ENCODE measurements around the gene SNCA.

SNCA gene

DNA sequence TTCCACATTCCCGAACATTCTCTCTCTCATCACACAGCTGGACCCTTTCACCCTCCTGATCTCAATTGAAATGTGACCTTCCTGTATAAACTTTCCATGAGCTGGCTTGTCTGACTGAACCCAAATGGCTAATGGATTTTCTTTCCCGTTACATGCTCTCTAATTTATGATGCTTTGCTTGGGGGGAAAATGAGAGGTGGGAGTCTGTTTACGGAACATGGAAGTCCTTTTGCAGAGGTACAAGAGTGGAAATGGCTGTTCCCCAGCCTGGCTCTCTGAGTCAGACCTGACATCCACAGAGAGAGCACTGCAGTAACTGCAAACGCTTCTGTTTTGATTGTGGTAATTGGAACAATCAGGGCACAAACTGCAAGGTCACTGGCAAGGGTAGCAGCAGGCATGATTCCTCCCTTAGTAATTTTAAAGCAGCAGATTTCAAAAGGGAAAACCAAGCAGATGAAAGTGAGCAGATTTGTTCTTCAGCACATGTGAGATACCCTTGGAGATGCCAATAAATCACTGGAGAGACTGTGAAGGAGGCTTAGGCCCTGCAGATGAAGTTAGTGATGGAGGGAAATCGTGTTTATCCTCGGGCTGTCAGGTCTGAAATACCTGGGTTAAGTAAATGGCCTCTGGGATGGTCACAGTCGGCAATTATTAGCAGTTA lies 83.9 kb downstream of the SNCA start (continued):
- TF ChIP-seq, protein P1, sequence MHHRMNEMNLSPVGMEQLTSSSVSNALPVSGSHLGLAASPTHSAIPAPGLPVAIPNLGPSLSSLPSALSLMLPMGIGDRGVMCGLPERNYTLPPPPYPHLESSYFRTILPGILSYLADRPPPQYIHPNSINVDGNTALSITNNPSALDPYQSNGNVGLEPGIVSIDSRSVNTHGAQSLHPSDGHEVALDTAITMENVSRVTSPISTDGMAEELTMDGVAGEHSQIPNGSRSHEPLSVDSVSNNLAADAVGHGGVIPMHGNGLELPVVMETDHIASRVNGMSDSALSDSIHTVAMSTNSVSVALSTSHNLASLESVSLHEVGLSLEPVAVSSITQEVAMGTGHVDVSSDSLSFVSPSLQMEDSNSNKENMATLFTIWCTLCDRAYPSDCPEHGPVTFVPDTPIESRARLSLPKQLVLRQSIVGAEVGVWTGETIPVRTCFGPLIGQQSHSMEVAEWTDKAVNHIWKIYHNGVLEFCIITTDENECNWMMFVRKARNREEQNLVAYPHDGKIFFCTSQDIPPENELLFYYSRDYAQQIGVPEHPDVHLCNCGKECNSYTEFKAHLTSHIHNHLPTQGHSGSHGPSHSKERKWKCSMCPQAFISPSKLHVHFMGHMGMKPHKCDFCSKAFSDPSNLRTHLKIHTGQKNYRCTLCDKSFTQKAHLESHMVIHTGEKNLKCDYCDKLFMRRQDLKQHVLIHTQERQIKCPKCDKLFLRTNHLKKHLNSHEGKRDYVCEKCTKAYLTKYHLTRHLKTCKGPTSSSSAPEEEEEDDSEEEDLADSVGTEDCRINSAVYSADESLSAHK (tag by site-specific recombination; IDR thresholded peaks at IDR 0.05), result no peak
- TF ChIP-seq ZNF184 (tag by site-specific recombination; IDR thresholded peaks at IDR 0.05) (no peak), ZNF747 (tag by site-specific recombination; IDR thresholded peaks at IDR 0.05) (no peak), ZNF830 (tag by site-specific recombination; IDR thresholded peaks at IDR 0.05; ENCODE audit: low read depth) (no peak), ZNF366 (tag by site-specific recombination; conservative IDR thresholded peaks at IDR 0.05) (no peak), GFI1B (tag by site-specific recombination; IDR thresholded peaks at IDR 0.05) (peak; percentile 21; the same call in 1 of the 2 replicates), ZNF521 (tag by site-specific recombination; IDR thresholded peaks at IDR 0.05) (no peak), ZNF23 (tag by site-specific recombination; IDR thresholded peaks at IDR 0.05; ENCODE audit: borderline replicate concordance) (no peak), FEZF1 (tag by site-specific recombination; IDR thresholded peaks at IDR 0.05) (peak; percentile 72), GLIS1 (tag by site-specific recombination; IDR thresholded peaks at IDR 0.05) (peak; percentile 40; the same call in 1 of the 2 replicates), ZNF416 (tag by site-specific recombination; IDR thresholded peaks at IDR 0.05) (no peak), ZNF624 (tag by site-specific recombination; IDR thresholded peaks at IDR 0.05) (no peak), ZNF792 (tag by site-specific recombination; IDR thresholded peaks at IDR 0.05) (no peak), GLI2 (tag by site-specific recombination; IDR thresholded peaks at IDR 0.05; ENCODE audit: borderline replicate concordance, low read depth) (no peak), ZNF670 (tag by site-specific recombination; IDR thresholded peaks at IDR 0.05; ENCODE audit: low read depth) (no peak), ZNF558 (tag by site-specific recombination; IDR thresholded peaks at IDR 0.05) (no peak), TRIM28 (IDR thresholded peaks at IDR 0.05; ENCODE audit: borderline replicate concordance, low read length) (peak; percentile 7), SP7 (tag by site-specific recombination; IDR thresholded peaks at IDR 0.05) (no peak), ZNF48 (tag by site-specific recombination; IDR thresholded peaks at IDR 0.05) (no peak), ZNF121 (tag by site-specific recombination; IDR thresholded peaks at IDR 0.05) (no peak), HOXD13 (CRISPR knock-in tag; IDR thresholded peaks at IDR 0.05; ENCODE audit: borderline replicate concordance) (no peak)
- TF ChIP-seq, protein P2, sequence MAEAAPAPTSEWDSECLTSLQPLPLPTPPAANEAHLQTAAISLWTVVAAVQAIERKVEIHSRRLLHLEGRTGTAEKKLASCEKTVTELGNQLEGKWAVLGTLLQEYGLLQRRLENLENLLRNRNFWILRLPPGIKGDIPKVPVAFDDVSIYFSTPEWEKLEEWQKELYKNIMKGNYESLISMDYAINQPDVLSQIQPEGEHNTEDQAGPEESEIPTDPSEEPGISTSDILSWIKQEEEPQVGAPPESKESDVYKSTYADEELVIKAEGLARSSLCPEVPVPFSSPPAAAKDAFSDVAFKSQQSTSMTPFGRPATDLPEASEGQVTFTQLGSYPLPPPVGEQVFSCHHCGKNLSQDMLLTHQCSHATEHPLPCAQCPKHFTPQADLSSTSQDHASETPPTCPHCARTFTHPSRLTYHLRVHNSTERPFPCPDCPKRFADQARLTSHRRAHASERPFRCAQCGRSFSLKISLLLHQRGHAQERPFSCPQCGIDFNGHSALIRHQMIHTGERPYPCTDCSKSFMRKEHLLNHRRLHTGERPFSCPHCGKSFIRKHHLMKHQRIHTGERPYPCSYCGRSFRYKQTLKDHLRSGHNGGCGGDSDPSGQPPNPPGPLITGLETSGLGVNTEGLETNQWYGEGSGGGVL (tag by site-specific recombination; IDR thresholded peaks at IDR 0.05), result peak; percentile 42
- TF ChIP-seq, protein P3, sequence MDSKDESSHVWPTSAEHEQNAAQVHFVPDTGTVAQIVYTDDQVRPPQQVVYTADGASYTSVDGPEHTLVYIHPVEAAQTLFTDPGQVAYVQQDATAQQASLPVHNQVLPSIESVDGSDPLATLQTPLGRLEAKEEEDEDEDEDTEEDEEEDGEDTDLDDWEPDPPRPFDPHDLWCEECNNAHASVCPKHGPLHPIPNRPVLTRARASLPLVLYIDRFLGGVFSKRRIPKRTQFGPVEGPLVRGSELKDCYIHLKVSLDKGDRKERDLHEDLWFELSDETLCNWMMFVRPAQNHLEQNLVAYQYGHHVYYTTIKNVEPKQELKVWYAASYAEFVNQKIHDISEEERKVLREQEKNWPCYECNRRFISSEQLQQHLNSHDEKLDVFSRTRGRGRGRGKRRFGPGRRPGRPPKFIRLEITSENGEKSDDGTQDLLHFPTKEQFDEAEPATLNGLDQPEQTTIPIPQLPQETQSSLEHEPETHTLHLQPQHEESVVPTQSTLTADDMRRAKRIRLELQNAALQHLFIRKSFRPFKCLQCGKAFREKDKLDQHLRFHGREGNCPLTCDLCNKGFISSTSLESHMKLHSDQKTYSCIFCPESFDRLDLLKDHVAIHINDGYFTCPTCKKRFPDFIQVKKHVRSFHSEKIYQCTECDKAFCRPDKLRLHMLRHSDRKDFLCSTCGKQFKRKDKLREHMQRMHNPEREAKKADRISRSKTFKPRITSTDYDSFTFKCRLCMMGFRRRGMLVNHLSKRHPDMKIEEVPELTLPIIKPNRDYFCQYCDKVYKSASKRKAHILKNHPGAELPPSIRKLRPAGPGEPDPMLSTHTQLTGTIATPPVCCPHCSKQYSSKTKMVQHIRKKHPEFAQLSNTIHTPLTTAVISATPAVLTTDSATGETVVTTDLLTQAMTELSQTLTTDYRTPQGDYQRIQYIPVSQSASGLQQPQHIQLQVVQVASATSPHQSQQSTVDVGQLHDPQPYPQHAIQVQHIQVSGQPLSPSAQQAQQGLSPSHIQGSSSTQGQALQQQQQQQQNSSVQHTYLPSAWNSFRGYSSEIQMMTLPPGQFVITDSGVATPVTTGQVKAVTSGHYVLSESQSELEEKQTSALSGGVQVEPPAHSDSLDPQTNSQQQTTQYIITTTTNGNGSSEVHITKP (tag by site-specific recombination; IDR thresholded peaks at IDR 0.05), result no peak
- TF ChIP-seq, protein P4, sequence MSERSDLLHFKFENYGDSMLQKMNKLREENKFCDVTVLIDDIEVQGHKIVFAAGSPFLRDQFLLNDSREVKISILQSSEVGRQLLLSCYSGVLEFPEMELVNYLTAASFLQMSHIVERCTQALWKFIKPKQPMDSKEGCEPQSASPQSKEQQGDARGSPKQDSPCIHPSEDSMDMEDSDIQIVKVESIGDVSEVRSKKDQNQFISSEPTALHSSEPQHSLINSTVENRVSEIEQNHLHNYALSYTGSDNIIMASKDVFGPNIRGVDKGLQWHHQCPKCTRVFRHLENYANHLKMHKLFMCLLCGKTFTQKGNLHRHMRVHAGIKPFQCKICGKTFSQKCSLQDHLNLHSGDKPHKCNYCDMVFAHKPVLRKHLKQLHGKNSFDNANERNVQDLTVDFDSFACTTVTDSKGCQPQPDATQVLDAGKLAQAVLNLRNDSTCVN (tag by site-specific recombination; optimal IDR thresholded peaks at IDR 0.05), result no peak
- TF ChIP-seq, protein P5, sequence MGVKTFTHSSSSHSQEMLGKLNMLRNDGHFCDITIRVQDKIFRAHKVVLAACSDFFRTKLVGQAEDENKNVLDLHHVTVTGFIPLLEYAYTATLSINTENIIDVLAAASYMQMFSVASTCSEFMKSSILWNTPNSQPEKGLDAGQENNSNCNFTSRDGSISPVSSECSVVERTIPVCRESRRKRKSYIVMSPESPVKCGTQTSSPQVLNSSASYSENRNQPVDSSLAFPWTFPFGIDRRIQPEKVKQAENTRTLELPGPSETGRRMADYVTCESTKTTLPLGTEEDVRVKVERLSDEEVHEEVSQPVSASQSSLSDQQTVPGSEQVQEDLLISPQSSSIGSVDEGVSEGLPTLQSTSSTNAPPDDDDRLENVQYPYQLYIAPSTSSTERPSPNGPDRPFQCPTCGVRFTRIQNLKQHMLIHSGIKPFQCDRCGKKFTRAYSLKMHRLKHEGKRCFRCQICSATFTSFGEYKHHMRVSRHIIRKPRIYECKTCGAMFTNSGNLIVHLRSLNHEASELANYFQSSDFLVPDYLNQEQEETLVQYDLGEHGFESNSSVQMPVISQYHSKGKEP (tag by site-specific recombination; IDR thresholded peaks at IDR 0.05), result peak; percentile 31; the same call in 1 of the 2 replicates
- TF ChIP-seq, protein P6, sequence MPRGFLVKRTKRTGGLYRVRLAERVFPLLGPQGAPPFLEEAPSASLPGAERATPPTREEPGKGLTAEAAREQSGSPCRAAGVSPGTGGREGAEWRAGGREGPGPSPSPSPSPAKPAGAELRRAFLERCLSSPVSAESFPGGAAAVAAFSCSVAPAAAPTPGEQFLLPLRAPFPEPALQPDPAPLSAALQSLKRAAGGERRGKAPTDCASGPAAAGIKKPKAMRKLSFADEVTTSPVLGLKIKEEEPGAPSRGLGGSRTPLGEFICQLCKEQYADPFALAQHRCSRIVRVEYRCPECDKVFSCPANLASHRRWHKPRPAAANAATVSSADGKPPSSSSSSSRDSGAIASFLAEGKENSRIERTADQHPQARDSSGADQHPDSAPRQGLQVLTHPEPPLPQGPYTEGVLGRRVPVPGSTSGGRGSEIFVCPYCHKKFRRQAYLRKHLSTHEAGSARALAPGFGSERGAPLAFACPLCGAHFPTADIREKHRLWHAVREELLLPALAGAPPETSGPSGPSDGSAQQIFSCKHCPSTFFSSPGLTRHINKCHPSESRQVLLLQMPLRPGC (tag by site-specific recombination; IDR thresholded peaks at IDR 0.05), result no peak

All from HEK293 (cell line).